GM21825 (cell line): ENCODE measurements around the gene CPPED1.
"Not testable (repeated sequence)": the region's sequence is repeated elsewhere in the genome, so short reads cannot be mapped to it uniquely, and the experiment has no call there.

Source experiments
- ATAC-seq: cut with Tn5 transposase; IDR thresholded peaks from one replicate; pipeline ENCODE4 v1.9.1; 2021; ENCODE audit warnings: mild to moderate bottlenecking, moderate library complexity; ENCODE audit not compliant: unreplicated experiment

Gene CPPED1, protein sequence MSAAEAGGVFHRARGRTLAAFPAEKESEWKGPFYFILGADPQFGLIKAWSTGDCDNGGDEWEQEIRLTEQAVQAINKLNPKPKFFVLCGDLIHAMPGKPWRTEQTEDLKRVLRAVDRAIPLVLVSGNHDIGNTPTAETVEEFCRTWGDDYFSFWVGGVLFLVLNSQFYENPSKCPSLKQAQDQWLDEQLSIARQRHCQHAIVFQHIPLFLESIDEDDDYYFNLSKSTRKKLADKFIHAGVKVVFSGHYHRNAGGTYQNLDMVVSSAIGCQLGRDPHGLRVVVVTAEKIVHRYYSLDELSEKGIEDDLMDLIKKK

DNA sequence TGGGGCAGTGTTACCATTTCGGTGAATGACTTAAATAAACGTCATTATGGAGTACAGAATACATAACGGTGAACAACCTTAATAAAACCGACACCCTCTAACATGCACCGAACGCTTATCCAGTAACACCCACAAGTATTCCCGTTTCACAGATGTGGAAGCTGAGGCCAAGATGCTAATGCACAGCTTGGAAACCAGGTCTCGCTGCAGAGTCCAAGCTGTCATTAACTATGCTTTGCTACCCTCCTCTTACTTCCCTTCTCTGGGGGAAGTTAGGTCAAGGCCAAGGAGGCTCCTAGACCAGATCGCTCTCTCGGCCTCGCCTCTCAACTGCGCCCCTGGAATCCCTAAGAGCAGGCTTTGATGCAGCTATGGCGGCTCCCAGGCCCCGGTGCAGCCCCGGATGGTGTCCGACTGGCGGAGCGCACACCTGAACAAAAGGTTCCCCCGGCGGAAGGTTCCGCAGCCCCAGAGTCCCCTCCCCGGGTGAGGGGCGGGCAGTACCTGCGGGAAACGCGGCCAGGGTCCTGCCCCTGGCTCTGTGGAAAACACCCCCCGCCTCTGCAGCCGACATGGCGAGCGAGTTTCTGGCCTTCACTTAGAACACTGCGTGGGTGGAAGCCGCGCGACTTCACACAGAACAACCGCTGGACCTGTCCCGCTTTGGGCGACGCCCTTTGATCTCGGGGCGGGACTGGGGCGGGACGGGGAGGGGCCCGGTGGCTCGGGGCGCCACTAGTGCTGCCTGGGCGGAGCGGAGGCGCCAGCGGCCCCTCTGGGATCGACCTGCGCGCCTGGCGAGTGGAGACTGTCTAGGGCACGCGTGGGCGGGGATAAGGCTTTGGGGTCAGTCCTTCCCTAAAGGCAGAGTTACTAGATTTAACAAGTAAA, at the start of gene CPPED1:
CPPED1 (minus strand) TSS at position 685 of the 891 bp plus-strand sequence; CDS start at position 574, 111 bp downstream.
- peak; percentile 84 for ATAC-seq

DNA sequence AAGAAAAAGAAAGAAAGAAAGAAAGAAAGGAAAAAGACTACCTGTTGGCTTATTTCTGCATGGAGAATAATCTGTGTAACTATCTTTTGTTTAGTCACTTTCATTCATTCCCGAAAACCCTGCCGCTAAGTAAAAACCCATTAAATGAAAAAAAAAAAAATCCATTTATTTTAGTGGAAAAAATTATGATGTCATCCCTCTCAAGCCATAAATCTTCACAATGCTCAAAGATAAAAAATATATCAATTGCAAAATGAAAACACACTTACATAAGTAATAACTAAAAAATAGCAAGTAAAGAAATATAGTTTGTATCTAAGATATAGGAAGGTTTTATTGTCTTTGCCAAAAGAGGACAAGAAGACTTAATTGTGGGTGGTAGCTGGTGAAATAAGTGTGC, 46.5 kb upstream of the CPPED1 start:
- no peak for ATAC-seq

DNA sequence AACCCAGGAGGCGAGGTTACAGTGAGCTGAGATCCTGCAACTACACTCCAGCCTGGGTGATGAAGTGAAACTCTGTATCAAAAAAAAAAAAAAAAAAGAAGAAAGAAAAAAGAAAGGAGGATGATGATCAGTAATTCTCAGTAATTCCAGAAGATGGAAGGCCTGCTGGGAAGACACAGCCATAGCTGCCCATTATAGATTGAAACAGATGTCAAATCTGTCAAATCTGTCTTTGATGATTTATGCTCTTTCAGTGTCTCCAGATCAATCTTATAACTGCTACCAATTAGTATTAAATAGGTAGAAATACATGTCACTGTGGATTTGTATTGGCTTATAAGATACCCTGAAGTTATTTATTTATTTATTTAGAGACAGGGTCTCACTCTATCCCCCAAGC, 42.9 kb upstream of the CPPED1 start:
- no peak for ATAC-seq

DNA sequence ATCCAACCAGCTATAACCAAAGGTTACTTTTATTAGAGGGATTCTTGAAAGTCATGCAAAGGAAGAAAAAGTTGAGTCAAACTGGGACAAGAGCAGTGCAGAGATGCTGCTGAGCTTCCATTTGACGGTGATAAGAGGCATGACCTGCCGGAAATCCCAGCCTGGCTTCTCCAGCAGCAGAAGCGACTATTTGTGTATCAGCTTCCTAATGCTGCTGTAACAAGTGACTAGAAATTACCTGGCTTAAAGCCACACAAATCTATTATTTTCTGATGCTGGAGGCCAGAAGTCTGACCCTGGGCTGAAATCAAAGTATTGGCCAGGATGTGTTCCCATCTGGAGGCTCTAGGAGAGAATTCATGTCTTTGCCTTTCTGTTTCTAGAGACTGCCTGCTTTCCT, 41.6 kb upstream of the CPPED1 start:
- no peak for ATAC-seq

DNA sequence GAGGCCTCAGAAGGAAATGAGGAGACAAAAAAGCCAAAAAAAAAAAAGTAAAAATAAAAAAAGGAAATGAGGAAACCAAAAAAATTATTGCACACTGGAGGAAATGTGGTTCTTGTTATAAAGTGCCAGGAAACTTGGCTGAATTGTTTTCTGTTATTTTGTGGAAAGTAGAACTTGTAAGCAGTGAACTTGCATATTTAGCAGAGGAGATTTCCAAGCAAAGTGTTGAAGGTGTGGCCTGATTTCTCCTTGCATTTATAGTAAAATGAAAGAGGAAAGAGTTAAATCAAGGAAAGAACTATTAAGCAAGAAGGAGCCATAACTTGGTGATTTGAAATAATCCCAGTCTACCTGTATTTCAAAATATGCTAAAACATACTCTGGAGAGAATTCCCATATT, 34.1 kb upstream of the CPPED1 start:
- ATAC-seq = no peak

DNA sequence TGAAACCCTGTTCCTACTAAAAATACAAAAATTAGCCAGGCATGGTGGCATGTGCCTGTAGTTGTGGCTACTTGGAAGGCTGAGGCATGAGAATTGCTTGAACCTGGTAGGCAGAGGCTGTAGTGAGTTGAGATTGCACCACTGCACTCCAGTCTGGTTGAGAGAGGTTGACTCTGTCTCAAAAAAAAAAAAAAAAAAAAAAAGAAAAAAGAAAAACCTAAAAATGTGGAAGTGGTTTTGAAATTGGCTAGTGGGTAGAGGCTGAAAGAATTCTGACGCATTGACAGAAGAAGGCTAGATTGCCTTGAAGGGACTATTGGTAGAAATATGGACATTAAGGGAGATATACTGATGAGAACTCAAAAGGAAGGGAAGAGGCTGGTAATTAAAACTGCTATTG, 33.6 kb upstream of the CPPED1 start:
- no peak for ATAC-seq

DNA sequence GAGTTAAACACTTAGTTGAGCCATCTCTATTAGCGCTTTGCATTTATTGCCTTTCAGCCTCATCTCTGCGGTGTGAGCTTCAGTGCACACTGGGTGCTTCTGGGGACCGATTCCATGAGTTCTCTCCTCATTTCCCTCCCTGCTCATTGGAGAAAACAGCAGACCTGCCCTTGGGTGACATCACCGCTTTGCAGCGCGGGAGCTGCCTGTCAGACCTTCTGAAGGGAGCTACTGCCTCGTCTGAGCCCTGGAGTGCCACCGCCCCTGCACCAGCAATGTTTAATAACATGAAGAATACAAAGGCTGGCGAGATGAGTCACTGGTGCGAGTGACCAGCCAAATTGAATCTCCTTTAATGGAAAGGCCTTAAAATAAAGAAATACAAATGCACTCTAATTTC, 30.2 kb upstream of the CPPED1 start:
- no peak for ATAC-seq

DNA sequence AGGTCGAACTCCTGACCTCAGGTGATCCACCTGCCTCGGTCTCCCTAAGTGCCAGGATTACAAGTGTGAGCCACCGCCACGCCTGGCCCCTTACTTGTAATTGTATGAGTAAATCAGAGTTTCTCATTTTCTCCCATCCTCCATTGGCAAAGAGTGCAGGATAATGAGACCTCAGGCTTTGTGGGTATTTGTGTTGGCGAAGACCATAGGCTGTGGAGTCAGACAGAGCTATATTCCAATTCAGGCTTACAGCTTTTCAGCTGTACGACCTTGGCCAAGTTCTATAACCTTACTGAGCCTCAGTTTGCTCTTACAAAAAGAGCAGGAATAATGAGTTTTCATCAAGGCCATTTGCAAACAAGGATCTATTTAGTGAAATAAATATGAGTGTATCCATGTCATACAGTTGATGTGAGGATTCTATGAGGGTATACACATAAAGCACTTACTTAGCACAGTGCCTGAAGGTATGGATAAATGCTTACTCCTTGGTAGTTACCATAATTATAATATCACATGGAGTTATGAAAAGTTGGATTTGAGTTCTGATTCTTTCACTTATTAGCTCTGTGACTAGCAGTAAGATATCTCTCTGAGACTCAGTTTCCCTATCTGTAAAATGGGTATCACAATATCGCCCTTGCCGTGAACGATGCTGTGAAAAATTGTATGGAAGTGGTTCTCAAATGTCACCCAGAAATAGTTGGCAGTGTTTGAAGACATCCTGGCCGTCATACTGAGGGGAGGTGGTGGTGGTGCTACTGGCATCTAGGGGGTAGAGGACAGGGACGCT, 25.6 kb upstream of the CPPED1 start:
- no peak for ATAC-seq

DNA sequence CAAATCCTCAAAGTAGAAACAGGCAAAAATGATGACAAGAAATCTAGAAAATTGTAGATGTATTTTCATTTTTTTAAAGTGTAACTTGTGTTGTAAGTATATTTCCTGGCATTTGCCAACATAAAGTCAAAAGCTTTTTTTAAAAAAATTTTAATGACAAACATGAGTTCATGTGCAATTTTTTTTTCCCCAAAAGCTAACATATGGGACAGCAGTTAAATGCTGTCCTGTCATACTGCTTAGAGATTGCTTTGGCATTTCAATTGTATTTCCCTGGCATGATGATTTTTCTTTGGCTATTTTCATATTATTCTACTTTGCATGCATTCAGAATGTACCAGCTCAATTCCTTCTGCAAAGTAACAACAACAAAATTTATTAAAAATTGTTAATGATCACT, 24.5 kb upstream of the CPPED1 start:
- ATAC-seq = no peak

DNA sequence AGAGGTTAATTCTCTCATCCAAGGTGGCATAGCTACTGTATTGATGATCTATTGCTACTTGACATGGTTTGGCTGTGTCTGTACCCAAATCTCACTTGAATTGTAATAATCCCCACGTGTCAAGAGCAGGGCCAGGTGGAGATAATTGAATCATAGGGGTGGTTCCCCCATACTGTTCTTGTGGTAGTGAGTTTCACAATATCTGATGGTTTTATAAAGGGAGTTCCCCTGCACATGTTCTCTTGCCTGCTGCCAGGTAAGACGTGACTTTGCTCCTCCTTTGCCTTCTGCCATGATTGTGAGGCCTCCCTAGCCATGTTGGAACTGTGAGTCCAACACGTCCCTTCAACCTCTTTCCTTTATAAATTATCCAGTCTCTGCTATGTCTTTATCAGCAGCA, 22.9 kb upstream of the CPPED1 start:
- ATAC-seq = no peak

DNA sequence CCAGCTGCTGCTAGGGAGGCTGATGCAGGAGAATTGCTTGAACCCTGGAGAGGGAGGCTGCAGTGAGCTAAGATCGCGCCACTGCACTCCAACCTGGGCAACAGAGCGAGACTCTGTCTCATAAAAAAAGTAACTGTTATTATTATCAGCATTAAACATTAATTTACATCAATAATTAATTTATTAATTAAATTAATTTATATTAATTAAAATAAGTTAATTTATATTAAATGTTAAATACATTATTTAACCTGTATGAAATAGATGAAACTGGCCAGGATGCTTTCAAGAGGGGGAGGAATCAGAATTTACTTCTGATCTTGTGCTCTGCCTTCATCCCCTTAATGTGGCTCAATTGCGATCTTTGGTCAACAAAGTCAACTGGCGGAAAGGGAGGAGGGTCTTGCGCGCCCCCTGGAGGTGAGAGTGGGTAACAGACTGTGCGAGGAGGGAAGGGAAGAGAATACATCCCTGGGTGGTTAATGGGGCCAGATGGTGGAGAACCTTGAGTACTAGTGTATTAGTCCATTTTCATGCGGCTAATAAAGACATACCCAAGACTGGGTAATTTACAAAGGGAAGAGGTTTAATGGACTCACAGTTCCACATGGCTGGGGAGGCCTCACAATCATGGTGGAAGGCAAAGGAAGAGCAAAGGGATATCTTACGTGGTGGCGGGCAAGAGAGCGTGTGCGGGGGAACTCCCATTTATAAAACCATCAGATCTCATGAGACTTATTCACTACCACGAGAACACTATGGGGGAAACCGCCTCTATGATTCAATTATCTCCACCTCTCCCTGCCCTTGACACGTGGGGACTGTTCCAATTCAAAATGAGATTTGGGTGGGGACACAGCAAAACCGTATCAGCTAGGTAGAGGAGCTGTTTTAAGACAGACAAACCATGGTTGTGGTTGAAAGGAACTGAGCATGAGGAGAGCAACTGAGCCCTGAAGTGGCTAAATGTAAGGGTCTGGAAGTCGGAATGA, 15.7 kb upstream of the CPPED1 start:
- ATAC-seq = no peak

DNA sequence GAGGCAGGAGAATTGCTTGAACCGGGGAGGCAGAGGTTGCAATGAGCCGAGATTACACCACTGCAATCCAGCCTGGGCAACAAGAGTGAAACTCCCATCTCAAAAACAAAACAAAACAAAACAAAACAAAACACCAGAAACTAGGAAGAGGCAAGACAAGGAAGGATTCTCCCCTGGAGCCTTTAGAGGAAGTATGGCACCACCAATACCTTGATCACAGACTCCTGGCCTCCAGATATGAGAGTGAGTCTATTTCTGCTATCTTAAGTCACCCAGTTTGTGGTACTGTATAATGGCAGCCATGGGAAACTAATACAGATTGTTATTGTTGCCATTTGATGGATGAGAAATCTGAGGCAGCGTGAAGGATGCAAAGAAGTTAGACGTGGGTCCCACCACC, 14.6 kb upstream of the CPPED1 start:
- no peak for ATAC-seq

DNA sequence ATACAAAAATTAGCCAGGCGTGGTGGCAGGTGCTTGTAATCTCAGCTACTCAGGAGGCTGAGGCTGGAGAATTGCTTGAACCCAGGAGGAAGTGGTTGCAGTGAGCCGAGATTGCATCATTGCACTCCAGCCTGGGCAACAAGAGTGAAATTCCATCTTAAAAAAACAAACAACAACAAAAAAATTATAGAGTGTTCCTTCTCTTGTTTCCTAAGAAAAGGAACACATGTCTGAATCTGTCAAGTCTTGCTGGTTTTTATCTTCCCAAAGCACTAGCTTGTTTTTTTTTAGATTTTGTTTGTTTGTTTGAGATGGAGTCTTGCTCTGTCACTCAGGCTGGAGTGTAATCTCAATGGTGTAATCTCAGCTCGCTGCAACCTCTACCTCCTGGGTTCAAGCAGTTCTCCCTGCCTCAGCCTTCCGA, 13.1 kb upstream of the CPPED1 start:
- ATAC-seq = not testable (repeated sequence)

DNA sequence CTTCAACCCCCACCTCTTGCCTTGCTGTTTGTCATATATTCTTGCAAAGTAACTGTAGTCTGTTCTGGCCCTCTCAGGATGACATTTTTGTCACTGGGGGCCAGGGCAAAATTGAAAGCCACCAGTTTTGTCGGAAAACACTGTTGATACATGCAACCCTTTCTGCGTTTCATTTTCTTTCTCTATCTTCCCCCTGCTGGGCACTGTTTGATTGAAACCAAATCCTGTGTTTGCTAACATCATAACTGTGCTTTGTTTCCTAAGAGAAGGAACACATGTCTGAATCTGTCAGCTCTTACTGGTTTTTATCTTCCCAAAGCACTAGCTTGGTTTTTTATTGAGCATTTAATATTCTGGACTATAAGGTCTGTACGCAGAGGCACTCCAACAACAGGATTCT, 11.7 kb upstream of the CPPED1 start:
- no peak for ATAC-seq

DNA sequence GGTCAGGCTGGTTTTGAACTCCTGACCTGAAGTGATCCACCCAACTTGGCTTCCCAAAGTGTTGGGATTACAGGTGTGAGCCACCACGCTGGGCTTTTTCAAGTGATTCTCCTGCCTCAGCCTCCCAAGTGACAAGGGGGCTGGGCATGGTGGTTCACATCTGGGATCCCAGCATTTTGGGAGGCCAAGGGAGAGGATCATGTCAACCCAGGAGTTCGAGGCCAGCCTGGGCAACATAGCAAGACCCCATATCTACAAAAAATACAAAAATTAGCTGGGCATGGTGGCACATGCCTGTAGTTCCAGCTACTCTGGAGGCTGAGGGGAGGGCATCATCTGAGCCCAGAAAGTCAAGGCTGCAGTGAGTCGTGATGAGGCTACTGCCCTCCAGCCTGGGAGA, 10.0 kb upstream of the CPPED1 start:
- not testable (repeated sequence) for ATAC-seq

DNA sequence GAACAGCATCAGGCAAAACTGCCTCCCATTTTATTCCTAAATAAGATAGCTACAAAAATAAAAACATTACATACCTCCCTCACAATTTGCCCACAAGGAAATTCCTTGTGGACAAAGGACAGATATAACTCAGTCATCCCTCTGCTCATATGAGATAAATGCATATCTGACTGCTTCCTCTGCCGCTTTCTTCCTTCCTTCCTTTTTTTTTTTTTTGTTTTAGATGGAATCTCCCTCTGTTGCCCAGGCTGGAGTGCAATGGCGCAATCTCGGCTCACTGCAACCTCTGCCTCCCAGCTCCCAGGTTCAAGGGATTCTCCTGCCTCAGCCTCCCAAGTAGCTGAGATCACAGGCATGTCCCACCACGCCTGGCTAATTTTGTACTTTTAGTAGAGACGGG, 9.6 kb upstream of the CPPED1 start:
- ATAC-seq = not testable (repeated sequence)

DNA sequence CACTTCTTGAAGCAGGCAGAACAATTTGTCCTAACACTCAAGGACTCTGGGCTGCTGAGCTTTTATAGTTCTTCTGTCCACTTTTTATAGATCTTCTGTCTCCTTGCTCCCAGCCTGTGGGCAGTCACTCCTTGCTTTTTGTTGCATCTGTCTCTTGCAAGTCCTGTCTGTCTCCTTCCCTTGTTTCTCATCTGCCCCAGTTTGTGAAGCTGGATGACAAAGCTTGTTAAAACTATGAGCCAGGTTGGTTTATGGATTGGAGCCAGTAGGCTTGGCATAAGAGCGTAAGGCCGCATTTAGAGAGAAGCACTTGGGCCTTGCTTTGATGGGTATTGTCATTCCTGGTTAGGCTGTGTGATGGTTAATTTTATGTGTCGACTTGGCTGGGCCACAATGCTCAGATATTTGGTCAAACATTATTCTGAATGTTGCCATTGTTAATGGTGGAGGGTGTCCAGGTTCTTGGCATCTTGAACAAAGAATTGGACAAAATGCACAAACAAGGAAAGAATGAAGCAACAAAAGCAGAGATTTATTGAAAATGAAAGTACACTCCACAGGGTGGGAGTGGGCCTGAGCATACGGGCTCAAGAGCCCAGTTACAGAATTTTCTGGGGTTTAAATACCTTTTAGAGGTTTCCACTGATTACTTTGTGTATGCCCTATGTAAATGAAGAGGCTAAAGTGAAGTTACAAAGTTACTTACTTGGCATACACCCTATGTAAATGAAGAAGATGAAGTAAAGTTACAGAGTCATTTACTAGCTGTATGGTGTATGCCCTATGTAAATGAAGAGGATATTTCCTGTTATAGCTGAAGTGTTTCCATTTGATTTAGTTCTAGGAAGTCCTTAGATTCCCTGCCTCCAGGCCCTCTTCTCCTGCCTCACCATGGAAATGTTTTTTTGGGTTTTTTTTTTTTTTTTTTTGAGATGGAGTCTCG, 8.0 kb upstream of the CPPED1 start:
- no peak for ATAC-seq

DNA sequence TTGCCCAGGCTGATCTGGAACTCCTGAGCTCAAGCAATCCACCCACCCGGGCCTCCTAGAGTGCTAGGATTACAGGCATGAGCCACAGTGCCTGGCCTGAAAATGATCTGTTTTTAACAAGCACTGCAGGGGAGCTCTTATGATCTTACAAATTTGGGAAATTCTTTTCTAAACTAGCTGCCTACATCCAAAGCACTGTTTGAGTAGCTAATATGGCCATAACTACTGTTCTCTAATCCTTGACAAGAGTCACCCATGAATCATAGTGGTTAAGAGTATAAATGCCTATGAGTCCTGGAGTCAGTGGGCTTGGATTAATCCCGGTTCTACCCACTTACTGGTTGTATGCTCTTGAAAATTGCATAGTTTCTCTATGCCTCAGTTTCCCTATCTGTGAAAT, 1.4 kb upstream of the CPPED1 start:
- ATAC-seq = no peak

DNA sequence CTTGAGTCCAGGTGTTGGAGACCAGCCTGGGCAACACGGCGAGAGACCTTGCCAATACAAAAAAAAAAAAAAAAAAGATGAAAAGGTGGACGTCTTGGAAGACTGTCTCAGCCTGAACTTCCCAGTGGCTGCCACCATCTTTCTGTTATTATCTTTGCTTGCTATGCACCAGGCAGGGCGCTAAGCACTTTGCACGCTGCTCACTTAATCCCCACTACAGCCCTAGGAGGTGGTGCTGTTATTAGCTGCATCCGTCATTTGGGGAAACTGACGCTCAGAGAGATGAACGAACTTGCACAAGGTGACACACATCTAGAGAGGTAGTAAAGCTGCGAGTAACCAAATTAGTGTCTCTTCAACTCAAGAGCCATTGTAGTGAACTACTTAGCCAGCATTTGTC, 708 bp upstream of the CPPED1 start:
- ATAC-seq = no peak
